Hepatocyte (in vitro differentiated cells): ENCODE data around the gene RGPD8.
"Not testable (repeated sequence)": the region's sequence is repeated elsewhere in the genome, so short reads cannot be mapped to it uniquely, and the experiment has no call there.

Source experiments
- EZH2phosphoT487 ChIP-seq: fragments of 200-600 bp; sonication (generic); IDR thresholded peaks from one replicate; pipeline ENCODE4 v1.6.1; 2018; ENCODE audit warnings: antibody characterized with exemption, mild to moderate bottlenecking, low read depth, moderate library complexity; ENCODE audit not compliant: unreplicated experiment, severe bottlenecking
- TF ChIP-seq, protein P1 (sequence below): fragments of 200-600 bp; sonication (generic); IDR thresholded peaks from 2 replicates; pipeline ENCODE4 v1.5.1; 2016; ENCODE audit warnings: antibody characterized with exemption, mild to moderate bottlenecking; ENCODE audit not compliant: poor library complexity

DNA sequence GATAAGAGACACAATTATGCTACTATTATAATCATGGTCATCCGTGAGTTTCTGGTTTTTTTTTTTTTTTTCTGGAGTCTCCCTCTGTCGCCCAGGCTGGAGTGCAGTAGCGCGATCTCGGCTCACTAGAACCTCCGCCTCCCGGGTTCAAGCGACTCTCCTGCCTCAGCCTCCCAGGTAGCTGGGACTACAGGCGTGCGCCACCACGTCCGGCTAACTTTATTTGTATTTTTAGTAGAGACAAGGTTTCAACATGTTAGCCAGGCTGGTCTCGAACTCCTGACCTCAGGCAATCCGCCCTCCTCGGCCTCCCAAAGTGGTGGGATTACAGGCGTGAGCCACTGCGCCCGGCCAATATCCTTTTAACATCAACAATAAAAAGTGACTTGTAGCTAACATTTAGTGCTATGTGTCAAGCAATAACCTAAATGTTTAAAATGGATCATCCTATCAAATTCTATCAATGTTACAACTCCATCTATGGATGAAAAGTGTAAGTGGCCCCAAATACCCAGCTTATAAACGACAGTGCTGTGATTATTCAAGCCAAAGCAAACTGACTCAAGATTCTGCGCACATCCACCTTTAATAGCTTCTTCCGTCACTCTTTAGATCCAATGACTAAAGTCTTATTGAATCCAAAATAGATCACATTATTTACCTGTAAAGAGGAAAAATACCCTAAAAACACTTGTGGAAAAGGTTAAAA lies 1.7 kb downstream of the RGPD8 start:
- TF ChIP-seq, protein P1, sequence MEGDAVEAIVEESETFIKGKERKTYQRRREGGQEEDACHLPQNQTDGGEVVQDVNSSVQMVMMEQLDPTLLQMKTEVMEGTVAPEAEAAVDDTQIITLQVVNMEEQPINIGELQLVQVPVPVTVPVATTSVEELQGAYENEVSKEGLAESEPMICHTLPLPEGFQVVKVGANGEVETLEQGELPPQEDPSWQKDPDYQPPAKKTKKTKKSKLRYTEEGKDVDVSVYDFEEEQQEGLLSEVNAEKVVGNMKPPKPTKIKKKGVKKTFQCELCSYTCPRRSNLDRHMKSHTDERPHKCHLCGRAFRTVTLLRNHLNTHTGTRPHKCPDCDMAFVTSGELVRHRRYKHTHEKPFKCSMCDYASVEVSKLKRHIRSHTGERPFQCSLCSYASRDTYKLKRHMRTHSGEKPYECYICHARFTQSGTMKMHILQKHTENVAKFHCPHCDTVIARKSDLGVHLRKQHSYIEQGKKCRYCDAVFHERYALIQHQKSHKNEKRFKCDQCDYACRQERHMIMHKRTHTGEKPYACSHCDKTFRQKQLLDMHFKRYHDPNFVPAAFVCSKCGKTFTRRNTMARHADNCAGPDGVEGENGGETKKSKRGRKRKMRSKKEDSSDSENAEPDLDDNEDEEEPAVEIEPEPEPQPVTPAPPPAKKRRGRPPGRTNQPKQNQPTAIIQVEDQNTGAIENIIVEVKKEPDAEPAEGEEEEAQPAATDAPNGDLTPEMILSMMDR: not testable (repeated sequence)
- TF ChIP-seq EZH2phosphoT487: not testable (repeated sequence)
